Stimulated activated CD4-positive, alpha-beta T cell treated with anti-CD3 and anti-CD28 coated beads, TNF-alpha, amount 100 ng/mL, for 1 hour (primary cell): ENCODE measurements around the gene POSTN.
"Not testable (repeated sequence)": the region's sequence is repeated elsewhere in the genome, so short reads cannot be mapped to it uniquely, and the experiment has no call there.

Experiments
- DNase-seq, 3 donors: peaks; one replicate each; pipeline ENCODE4 v3.0.0-alpha.2; 2020; ENCODE audit warnings: low read depth in 3 of 3, low spot score in 1 of 3

Gene POSTN

GRCh38 chr13:37597477-37598025 is 1.0 kb downstream of the POSTN start:
- DNase-seq = no peak

- DNase-seq = no peak
Observed at GRCh38 chr13:37596805-37597204, 1.8 kb downstream of the POSTN start.

- DNase-seq = no peak
Observed at GRCh38 chr13:37595162-37595561, 3.4 kb downstream of the POSTN start.

- DNase-seq = no peak
Observed at GRCh38 chr13:37594550-37594949, 4.0 kb downstream of the POSTN start.

GRCh38 chr13:37589381-37589780 is 9.2 kb downstream of the POSTN start:
- not testable (repeated sequence) for DNase-seq

GRCh38 chr13:37587236-37587635 is 11.3 kb downstream of the POSTN start:
- no peak for DNase-seq

GRCh38 chr13:37586164-37586563 is 12.4 kb downstream of the POSTN start:
- DNase-seq = no peak

GRCh38 chr13:37585541-37585940 is 13.0 kb downstream of the POSTN start:
- no peak for DNase-seq

- no peak for DNase-seq
Observed at GRCh38 chr13:37576601-37577000, 22.0 kb downstream of the POSTN start.

- DNase-seq = no peak
Observed at GRCh38 chr13:37565425-37565824, 33.1 kb downstream of the POSTN start.

GRCh38 chr13:37561031-37561430 is 37.5 kb downstream of the POSTN start:
- DNase-seq = no peak

- DNase-seq = no peak
Observed at GRCh38 chr13:37560526-37560925, 38.0 kb downstream of the POSTN start.

- DNase-seq = not testable (repeated sequence)
Observed at GRCh38 chr13:37558766-37559165, 39.8 kb downstream of the POSTN start.

GRCh38 chr13:37546087-37546486 is 52.5 kb downstream of the POSTN start:
- no peak for DNase-seq

- DNase-seq = no peak
Observed at GRCh38 chr13:37544995-37545394, 53.6 kb downstream of the POSTN start.

- DNase-seq = no peak
Observed at GRCh38 chr13:37539976-37540605, 58.5 kb downstream of the POSTN start.

- DNase-seq = no peak
Observed at GRCh38 chr13:37539170-37539569, 59.4 kb downstream of the POSTN start.

GRCh38 chr13:37535501-37535900 is 63.1 kb downstream of the POSTN start:
- no peak for DNase-seq

GRCh38 chr13:37534676-37535075 is 63.9 kb downstream of the POSTN start:
- DNase-seq = no peak

GRCh38 chr13:37534181-37534580 is 64.4 kb downstream of the POSTN start:
- no peak for DNase-seq

- no peak for DNase-seq
Observed at GRCh38 chr13:37531049-37531448, 67.5 kb downstream of the POSTN start.

GRCh38 chr13:37529751-37530385 is 68.7 kb downstream of the POSTN start:
- no peak for DNase-seq
